IPS DF 6.9 (cell line): Measurements from ENCODE around the gene METTL6.
A peak's percentile ranks its signal among the peaks of the same experiment; 100 is the strongest.

Experiments
- DNase-seq: peaks from one replicate; pipeline ENCODE4 v3.0.0-alpha.2; 2013; ENCODE audit warnings: low read depth, low spot score
- H3K27ac ChIP-seq: one replicate; pipeline ENCODE4 v1.5.1; 2013; ENCODE audit warnings: low read length, control low read depth
- H3K27me3 ChIP-seq: 2 replicates; pipeline ENCODE4 v1.6.1; 2013; ENCODE audit warnings: mild to moderate bottlenecking, low read length; ENCODE audit not compliant: control insufficient read depth, insufficient read depth
- H3K36me3 ChIP-seq: 2 replicates; pipeline ENCODE4 v1.6.1; 2013; ENCODE audit warnings: low read length; ENCODE audit not compliant: control insufficient read depth, insufficient read depth
- H3K4me1 ChIP-seq: 2 replicates; pipeline ENCODE4 v1.6.1; 2013; ENCODE audit warnings: low read length; ENCODE audit not compliant: control insufficient read depth, insufficient read depth
- H3K4me3 ChIP-seq: 2 replicates; pipeline ENCODE4 v1.5.1; 2013; ENCODE audit warnings: mild to moderate bottlenecking, low read length
- H3K9me3 ChIP-seq: 2 replicates; pipeline ENCODE4 v1.6.1; 2013; ENCODE audit warnings: low read length, inconsistent platforms; ENCODE audit not compliant: control insufficient read depth, insufficient read depth
- WGBS: extraction: QIAGEN DNeasy Blood & Tissue Kit; methylation state at CpG from one replicate; pipeline ENCODE4 v1.1.7; 2013; ENCODE audit warnings: mixed read lengths, missing lambda C conversion rate; ENCODE audit not compliant: insufficient read length, insufficient coverage; 5-methylcytosine and 5-hydroxymethylcytosine counted together

Gene METTL6

GRCh38 chr3:15427182-15427880 lies at the start of gene METTL6, which contains the start of gene EAF1:
Gene METTL6 (minus strand): TSS chr3:15427544. CDS start chr3:15426511, 1,033 bp downstream.
Gene EAF1 (plus strand): TSS chr3:15427598. CDS start chr3:15427780, 182 bp downstream.
- Histone ChIP-seq H3K4me1 (no peaks in the 10 kb centered on the region), H3K27ac (no peak within 1 kb of the TSS), H3K9me3 (no peaks in the 10 kb centered on the region), H3K27me3 (no peaks in the 10 kb centered on the region), H3K36me3 (peaks cover 3% of the 10 kb centered on the region; the same call in 1 of the 2 replicates), H3K4me3 (peak within 1 kb of the TSS; percentile 74)
- DNase-seq = peak; percentile 55
- no CpG with 5 or more reads among the region's 52 CpGs for WGBS

GRCh38 chr3:15476378-15476777 lies 49.0 kb upstream of the METTL6 start:
- H3K9me3 ChIP-seq = no peaks in the 10 kb centered on the region
- H3K27me3 ChIP-seq = no peaks in the 10 kb centered on the region
- no peaks in the 10 kb centered on the region for H3K36me3 ChIP-seq
- DNase-seq = no peak
- no peak overlapping the region for H3K27ac ChIP-seq
- H3K4me1 ChIP-seq = no peaks in the 10 kb centered on the region
- H3K4me3 ChIP-seq = no peak overlapping the region
- WGBS = no CpG with 5 or more reads among the region's 3 CpGs

- H3K4me3 ChIP-seq = no peak overlapping the region
- H3K27me3 ChIP-seq = no peaks in the 10 kb centered on the region
- no peak overlapping the region for H3K27ac ChIP-seq
- H3K36me3 ChIP-seq = no peaks in the 10 kb centered on the region
- no peak for DNase-seq
- H3K4me1 ChIP-seq = no peaks in the 10 kb centered on the region
- H3K9me3 ChIP-seq = no peaks in the 10 kb centered on the region
- no CpG with 5 or more reads among the region's 5 CpGs for WGBS
Measured at GRCh38 chr3:15475161-15475560, 47.8 kb upstream of the METTL6 start.

- H3K36me3 ChIP-seq = no peaks in the 10 kb centered on the region
- H3K4me3 ChIP-seq = no peak overlapping the region
- no peak for DNase-seq
- H3K4me1 ChIP-seq = no peaks in the 10 kb centered on the region
- no peaks in the 10 kb centered on the region for H3K27me3 ChIP-seq
- no peak overlapping the region for H3K27ac ChIP-seq
- no peaks in the 10 kb centered on the region for H3K9me3 ChIP-seq
- no CpG with 5 or more reads among the region's 3 CpGs for WGBS
Measured at GRCh38 chr3:15471861-15472260, 44.5 kb upstream of the METTL6 start.

- Histone ChIP-seq H3K4me1 (no peaks in the 10 kb centered on the region), H3K27ac (no peak overlapping the region), H3K4me3 (no peak overlapping the region), H3K9me3 (no peaks in the 10 kb centered on the region), H3K27me3 (no peaks in the 10 kb centered on the region), H3K36me3 (no peaks in the 10 kb centered on the region)
- no CpG with 5 or more reads among the region's 2 CpGs for WGBS
- no peak for DNase-seq
Measured at GRCh38 chr3:15470849-15471248, 43.5 kb upstream of the METTL6 start.

GRCh38 chr3:15470261-15470660 lies 42.9 kb upstream of the METTL6 start:
- H3K4me1 ChIP-seq = no peaks in the 10 kb centered on the region
- no CpG with 5 or more reads among the region's 6 CpGs for WGBS
- H3K4me3 ChIP-seq = no peak overlapping the region
- H3K27me3 ChIP-seq = no peaks in the 10 kb centered on the region
- peak; percentile 18 for DNase-seq
- no peaks in the 10 kb centered on the region for H3K36me3 ChIP-seq
- no peak overlapping the region for H3K27ac ChIP-seq
- no peaks in the 10 kb centered on the region for H3K9me3 ChIP-seq

- Histone ChIP-seq H3K27me3 (no peaks in the 10 kb centered on the region), H3K27ac (no peak overlapping the region), H3K36me3 (no peaks in the 10 kb centered on the region), H3K9me3 (no peaks in the 10 kb centered on the region), H3K4me3 (no peak overlapping the region), H3K4me1 (no peaks in the 10 kb centered on the region)
- no CpG with 5 or more reads among the region's 11 CpGs for WGBS
- DNase-seq = no peak
Measured at GRCh38 chr3:15467227-15468181, 40.2 kb upstream of the METTL6 start.

- Histone ChIP-seq H3K9me3 (no peaks in the 10 kb centered on the region), H3K4me1 (no peaks in the 10 kb centered on the region), H3K4me3 (no peak overlapping the region), H3K27me3 (no peaks in the 10 kb centered on the region), H3K27ac (no peak overlapping the region), H3K36me3 (no peaks in the 10 kb centered on the region)
- DNase-seq = no peak
- no CpG with 5 or more reads among the region's 6 CpGs for WGBS
Measured at GRCh38 chr3:15465876-15466585, 38.7 kb upstream of the METTL6 start.

GRCh38 chr3:15462451-15462850 lies 35.1 kb upstream of the METTL6 start:
- H3K4me3 ChIP-seq = no peak overlapping the region
- no peaks in the 10 kb centered on the region for H3K9me3 ChIP-seq
- no peaks in the 10 kb centered on the region for H3K27me3 ChIP-seq
- H3K4me1 ChIP-seq = no peaks in the 10 kb centered on the region
- no peak for DNase-seq
- no peak overlapping the region for H3K27ac ChIP-seq
- no peaks in the 10 kb centered on the region for H3K36me3 ChIP-seq
- no CpG with 5 or more reads among the region's 5 CpGs for WGBS

GRCh38 chr3:15460891-15461531 lies 33.7 kb upstream of the METTL6 start:
- no peak overlapping the region for H3K4me3 ChIP-seq
- no peaks in the 10 kb centered on the region for H3K4me1 ChIP-seq
- H3K36me3 ChIP-seq = no peaks in the 10 kb centered on the region
- H3K27me3 ChIP-seq = no peaks in the 10 kb centered on the region
- no peak for DNase-seq
- WGBS = no CpG with 5 or more reads among the region's 4 CpGs
- no peaks in the 10 kb centered on the region for H3K9me3 ChIP-seq
- no peak overlapping the region for H3K27ac ChIP-seq
